ENCODE results near the gene GPR173. TPM values are rescaled to one million over a fixed set of nuclear protein-coding genes. Genes with fewer than 3 reads are reported as not detected.
A peak's percentile ranks its signal among the peaks of the same experiment; 100 is the strongest.

GPR173 gene
- total and polyA plus RNA-seq, 2 donors from 2014 or later = 1.7 to 5.4 TPM

- Histone ChIP-seq H3K9me3 (ENCODE audit: control insufficient read depth in 2 of 3, insufficient read depth in 1 of 3, low read length in 3 of 3) (no peaks in the 10 kb centered on the region), H3K36me3 (ENCODE audit: control insufficient read depth in 2 of 3, insufficient read depth in 3 of 3, low read length in 3 of 3) (peaks cover 0 to 8% (median 4%) of the 10 kb centered on the region in 3 donors), H3K9ac (ENCODE audit: low read length in 3 of 3) (no peak overlapping the region), H3K27ac (ENCODE audit: low read depth in 2 of 2, low read length in 2 of 2) (no peak overlapping the region), H3K4me1 (ENCODE audit: control insufficient read depth in 2 of 3, insufficient read depth in 2 of 3, low read depth in 1 of 3, low read length in 3 of 3) (peaks cover 0 to 4% (median 0%) of the 10 kb centered on the region in 3 donors), H3K4me3 (ENCODE audit: low read length in 3 of 3) (no peak overlapping the region), H3K27me3 (ENCODE audit: control insufficient read depth, insufficient read depth, low read length) (peaks cover 4% of the 10 kb centered on the region)
- intact Hi-C loops (cut with DNase I) = no loop called here
- TF ChIP-seq CTCF (IDR thresholded peaks at IDR 0.05; ENCODE audit: borderline replicate concordance, extremely low read depth, insufficient read depth) = no peak
- DNase-seq (no peak), FAIRE-seq (no peak)
These were observed 37.2 kb downstream of the GPR173 start for GRCh38 chrX:53085661-53086229.

DNA sequence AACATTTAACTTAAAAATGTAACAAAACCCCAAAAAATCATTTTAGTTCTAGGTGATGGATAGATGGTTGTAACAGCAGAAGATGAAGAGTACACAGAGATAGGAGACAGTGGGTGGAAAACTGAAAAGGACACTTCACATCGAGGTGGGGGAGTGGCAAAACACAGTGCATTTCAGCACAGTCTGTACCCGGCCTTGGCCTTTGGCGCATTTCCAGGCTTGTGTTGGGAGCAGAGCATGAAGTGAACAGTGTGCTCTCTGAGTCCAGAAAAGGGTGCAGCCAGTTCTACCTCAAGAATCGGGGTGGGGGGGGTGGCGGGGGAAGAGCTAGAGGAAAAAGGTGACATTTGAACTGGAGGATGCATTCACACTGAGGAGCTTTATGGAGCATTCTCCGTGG, 37.9 kb downstream of the GPR173 start:
- Histone ChIP-seq H3K9ac (ENCODE audit: low read length in 3 of 3) (no peak overlapping the region), H3K4me3 (ENCODE audit: low read length in 3 of 3) (no peak overlapping the region), H3K27ac (ENCODE audit: low read depth in 2 of 2, low read length in 2 of 2) (no peak overlapping the region), H3K4me1 (ENCODE audit: control insufficient read depth in 2 of 3, insufficient read depth in 2 of 3, low read depth in 1 of 3, low read length in 3 of 3) (peaks cover 0 to 4% (median 0%) of the 10 kb centered on the region in 3 donors), H3K9me3 (ENCODE audit: control insufficient read depth in 2 of 3, insufficient read depth in 1 of 3, low read length in 3 of 3) (no peaks in the 10 kb centered on the region), H3K36me3 (ENCODE audit: control insufficient read depth in 2 of 3, insufficient read depth in 3 of 3, low read length in 3 of 3) (peaks cover 0 to 8% (median 4%) of the 10 kb centered on the region in 3 donors), H3K27me3 (ENCODE audit: control insufficient read depth, insufficient read depth, low read length) (peaks cover 4% of the 10 kb centered on the region)
- intact Hi-C loops (cut with DNase I) = no loop called here
- DNase-seq = peak in 1 of 5 donors; percentile 76
- no peak for TF ChIP-seq CTCF (IDR thresholded peaks at IDR 0.05; ENCODE audit: borderline replicate concordance, extremely low read depth, insufficient read depth)
- FAIRE-seq = no peak

GRCh38 chrX:53087388-53087831, 38.8 kb downstream of the GPR173 start:
- peaks cover 0 to 8% (median 4%) of the 10 kb centered on the region in 3 donors for H3K36me3 ChIP-seq (ENCODE audit: control insufficient read depth in 2 of 3, insufficient read depth in 3 of 3, low read length in 3 of 3)
- DNase-seq (no peak), FAIRE-seq (no peak)
- peaks cover 4% of the 10 kb centered on the region for H3K27me3 ChIP-seq (ENCODE audit: control insufficient read depth, insufficient read depth, low read length)
- TF ChIP-seq CTCF (IDR thresholded peaks at IDR 0.05; ENCODE audit: borderline replicate concordance, extremely low read depth, insufficient read depth) = no peak
- peak overlapping the region in 1 of 2 donors; percentile 90 for H3K27ac ChIP-seq (ENCODE audit: low read depth in 2 of 2, low read length in 2 of 2)
- no peak overlapping the region for H3K9ac ChIP-seq (ENCODE audit: low read length in 3 of 3)
- intact Hi-C loops (cut with DNase I) = no loop called here
- no peaks in the 10 kb centered on the region for H3K9me3 ChIP-seq (ENCODE audit: control insufficient read depth in 2 of 3, insufficient read depth in 1 of 3, low read length in 3 of 3)
- no peak overlapping the region for H3K4me3 ChIP-seq (ENCODE audit: low read length in 3 of 3)
- peaks cover 0 to 4% (median 0%) of the 10 kb centered on the region in 3 donors for H3K4me1 ChIP-seq (ENCODE audit: control insufficient read depth in 2 of 3, insufficient read depth in 2 of 3, low read depth in 1 of 3, low read length in 3 of 3)

Measured in kidney (tissue), 14 donors.